ENCODE measurements around the gene TDRD9. TPM values are rescaled to one million over a fixed set of nuclear protein-coding genes. Genes with fewer than 3 reads are reported as not detected.

Gene TDRD9
- total RNA-seq, 2 donors from 2014 or later: 8.6 to 20.8 TPM

DNA sequence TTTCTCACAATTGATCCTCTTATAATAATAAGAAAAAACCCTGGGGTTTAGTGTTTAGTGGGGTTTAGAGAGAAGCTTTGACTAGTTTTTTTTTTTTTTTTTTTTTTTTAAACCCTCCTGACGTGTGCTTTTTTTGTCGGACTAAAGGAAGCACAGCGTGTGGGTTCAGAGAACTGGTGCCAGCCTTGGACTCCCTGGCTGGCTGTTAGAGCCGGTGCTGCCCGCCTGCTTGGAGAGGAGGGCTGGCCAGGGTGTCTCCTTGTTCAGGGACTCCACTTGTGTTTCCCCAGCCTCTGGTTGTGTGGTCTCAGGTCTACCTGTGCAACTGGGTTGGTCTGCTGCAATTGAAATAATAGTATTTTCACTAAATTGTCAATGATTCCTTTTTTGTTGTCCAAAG lies 103.1 kb downstream of the TDRD9 start:
- Histone ChIP-seq H3K9me3 (no peaks in the 10 kb centered on the region), H3K36me3 (no peaks in the 10 kb centered on the region), H3K4me3 (no peak overlapping the region), H3K27me3 (no peaks in the 10 kb centered on the region), H3K27ac (no peak overlapping the region), H3K4me1 (no peaks in the 10 kb centered on the region)
- TF ChIP-seq CTCF (IDR thresholded peaks at IDR 0.05): no peak
- DNase-seq (ENCODE audit: low spot score): no peak

- no peak for TF ChIP-seq CTCF (IDR thresholded peaks at IDR 0.05)
- no peak for DNase-seq (ENCODE audit: low spot score)
- H3K4me3 ChIP-seq: no peak overlapping the region
- H3K4me1 ChIP-seq: no peaks in the 10 kb centered on the region
- no peaks in the 10 kb centered on the region for H3K27me3 ChIP-seq
- no peak overlapping the region for H3K27ac ChIP-seq
- H3K36me3 ChIP-seq: no peaks in the 10 kb centered on the region
- H3K9me3 ChIP-seq: no peaks in the 10 kb centered on the region
These were observed 106.9 kb downstream of the TDRD9 start for GRCh38 chr14:104034976-104035699.

DNA sequence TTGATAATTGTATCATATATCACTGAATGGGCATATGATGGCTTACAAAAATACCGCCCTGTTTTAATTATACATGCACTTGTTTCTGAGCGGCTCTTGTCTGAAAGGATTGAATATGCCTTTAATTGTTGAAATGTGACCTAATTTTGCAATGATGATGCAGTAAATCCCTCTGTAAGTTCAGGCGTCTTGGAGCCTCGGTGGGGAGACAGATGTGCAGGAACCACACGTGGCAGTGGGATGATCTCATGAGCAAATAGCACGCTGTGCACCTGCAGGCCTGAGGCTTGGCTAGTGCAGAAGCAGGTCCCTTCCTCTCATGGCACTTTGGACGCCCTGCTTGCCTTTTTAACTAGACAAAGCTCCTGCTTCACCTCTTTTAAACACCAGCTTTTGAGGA lies 108.0 kb downstream of the TDRD9 start:
- H3K27ac ChIP-seq: no peak overlapping the region
- TF ChIP-seq CTCF (IDR thresholded peaks at IDR 0.05): no peak
- H3K27me3 ChIP-seq: no peaks in the 10 kb centered on the region
- H3K9me3 ChIP-seq: no peaks in the 10 kb centered on the region
- no peaks in the 10 kb centered on the region for H3K36me3 ChIP-seq
- DNase-seq (ENCODE audit: low spot score): no peak
- H3K4me3 ChIP-seq: no peak overlapping the region
- H3K4me1 ChIP-seq: no peaks in the 10 kb centered on the region

- no peak for TF ChIP-seq CTCF (IDR thresholded peaks at IDR 0.05)
- no peaks in the 10 kb centered on the region for H3K9me3 ChIP-seq
- no peak overlapping the region for H3K4me3 ChIP-seq
- no peaks in the 10 kb centered on the region for H3K4me1 ChIP-seq
- no peaks in the 10 kb centered on the region for H3K27me3 ChIP-seq
- DNase-seq (ENCODE audit: low spot score): no peak
- H3K27ac ChIP-seq: no peak overlapping the region
- no peaks in the 10 kb centered on the region for H3K36me3 ChIP-seq
These were observed 108.8 kb downstream of the TDRD9 start for GRCh38 chr14:104037074-104037473.

GRCh38 chr14:104037903-104038302 lies 109.6 kb downstream of the TDRD9 start:
- TF ChIP-seq CTCF (IDR thresholded peaks at IDR 0.05): no peak
- Histone ChIP-seq H3K36me3 (no peaks in the 10 kb centered on the region), H3K9me3 (no peaks in the 10 kb centered on the region), H3K4me3 (no peak overlapping the region), H3K27ac (no peak overlapping the region), H3K4me1 (no peaks in the 10 kb centered on the region), H3K27me3 (no peaks in the 10 kb centered on the region)
- DNase-seq (ENCODE audit: low spot score): no peak

DNA sequence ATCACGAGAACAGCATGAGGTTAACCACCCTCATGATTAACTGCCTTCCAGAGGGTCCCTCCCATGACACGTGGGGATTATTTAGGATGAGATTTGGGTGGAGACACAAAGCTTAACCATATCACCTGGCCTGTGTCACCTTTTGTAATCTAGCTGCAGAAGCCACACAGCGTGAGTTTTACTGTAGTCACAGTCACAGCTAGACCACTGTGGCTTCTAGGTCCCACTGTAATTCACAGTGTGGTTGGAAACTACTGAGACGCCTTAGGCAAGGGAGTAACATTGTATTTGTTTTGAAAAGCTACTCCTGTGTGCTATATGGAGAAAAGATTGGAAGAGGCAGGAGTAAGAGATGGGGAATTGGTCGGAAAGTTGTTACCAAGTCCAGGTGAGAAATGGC lies 111.0 kb downstream of the TDRD9 start:
- no peak for TF ChIP-seq CTCF (IDR thresholded peaks at IDR 0.05)
- no peaks in the 10 kb centered on the region for H3K4me1 ChIP-seq

More for the DNA sequence above, 111.0 kb downstream of the TDRD9 start:
- H3K36me3 ChIP-seq: no peaks in the 10 kb centered on the region
- H3K27ac ChIP-seq: no peak overlapping the region
- H3K27me3 ChIP-seq: no peaks in the 10 kb centered on the region
- no peak for DNase-seq (ENCODE audit: low spot score)
- no peak overlapping the region for H3K4me3 ChIP-seq
- no peaks in the 10 kb centered on the region for H3K9me3 ChIP-seq
